Neural progenitor cell (in vitro differentiated cells): ENCODE data around the gene KIF25. TPM values are rescaled to one million over a fixed set of nuclear protein-coding genes. Genes with fewer than 3 reads are reported as not detected.
A peak's percentile ranks its signal among the peaks of the same experiment; 100 is the strongest.

Experiments used
- DNase-seq: peaks from one replicate; pipeline ENCODE4 v3.0.0-alpha.2; 2016; ENCODE audit warnings: low spot score
- H2AFZ ChIP-seq: fragments of 200-600 bp; sonication (generic); replicated peaks from 2 replicates; pipeline ENCODE4 v1.6.1; 2016; ENCODE audit warnings: antibody characterized with exemption
- H3F3A ChIP-seq: fragments of 200-600 bp; sonication (generic); 2 replicates; pipeline ENCODE4 v1.6.1; 2016; ENCODE audit warnings: antibody characterized with exemption, low read depth
- H3K27ac ChIP-seq: fragments of 200-600 bp; sonication (generic); 2 replicates; pipeline ENCODE4 v1.5.1; 2016; ENCODE audit warnings: mild to moderate bottlenecking
- H3K27me3 ChIP-seq: fragments of 200-600 bp; sonication (generic); 2 replicates; pipeline ENCODE4 v1.6.1; 2016; ENCODE audit warnings: mild to moderate bottlenecking, moderate library complexity
- H3K36me3 ChIP-seq: fragments of 200-600 bp; sonication (generic); 2 replicates; pipeline ENCODE4 v1.5.1; 2016
- H3K4me1 ChIP-seq: fragments of 200-600 bp; sonication (generic); 2 replicates; pipeline ENCODE4 v1.6.1; 2016; ENCODE audit warnings: mixed run types
- H3K4me2 ChIP-seq: fragments of 200-600 bp; sonication (generic); 2 replicates; pipeline ENCODE4 v1.6.1; 2016
- H3K4me3 ChIP-seq: fragments of 200-600 bp; sonication (generic); 2 replicates; pipeline ENCODE4 v1.5.1; 2016
- H3K79me2 ChIP-seq: fragments of 200-600 bp; sonication (generic); 2 replicates; pipeline ENCODE4 v1.6.1; 2016; ENCODE audit warnings: low read depth
- H3K9ac ChIP-seq: fragments of 200-600 bp; sonication (generic); 2 replicates; pipeline ENCODE4 v1.6.1; 2016
- H3K9me3 ChIP-seq: fragments of 200-600 bp; sonication (generic); 2 replicates; pipeline ENCODE4 v1.5.1; 2016; ENCODE audit warnings: low read depth
- H4K20me1 ChIP-seq: fragments of 200-600 bp; sonication (generic); 2 replicates; pipeline ENCODE4 v1.6.1; 2016; ENCODE audit warnings: low read depth
- H3K27ac Mint-ChIP-seq: 3 replicates; pipeline ENCODE4 v1.8.0; 2021; ENCODE audit warnings: mixed read lengths
- H3K27me3 Mint-ChIP-seq: 2 replicates; pipeline ENCODE4 v1.8.0; 2022; ENCODE audit warnings: low read depth, mild to moderate bottlenecking, inconsistent platforms, moderate library complexity, mixed read lengths; ENCODE audit not compliant: insufficient read depth
- H3K36me3 Mint-ChIP-seq: 3 replicates; pipeline ENCODE4 v1.8.0; 2021; ENCODE audit warnings: mixed read lengths
- H3K4me1 Mint-ChIP-seq: 3 replicates; pipeline ENCODE4 v1.8.0; 2021; ENCODE audit warnings: mixed read lengths
- H3K4me3 Mint-ChIP-seq: 3 replicates; pipeline ENCODE4 v1.8.0; 2021; ENCODE audit warnings: mild to moderate bottlenecking, moderate library complexity, mixed read lengths
- H3K9me3 Mint-ChIP-seq: 3 replicates; pipeline ENCODE4 v1.8.0; 2020; ENCODE audit warnings: mixed read lengths
- EZH2 ChIP-seq: fragments of 200-600 bp; sonication (generic); IDR thresholded peaks from 2 replicates; pipeline ENCODE4 v1.6.1; 2017; ENCODE audit warnings: antibody characterized with exemption, mild to moderate bottlenecking, moderate library complexity
- EZH2phosphoT487 ChIP-seq: fragments of 200-600 bp; sonication (generic); IDR thresholded peaks from 2 replicates; pipeline ENCODE4 v1.6.1; 2017; ENCODE audit warnings: antibody characterized with exemption
- total RNA-seq: library from RNA; depleted of rRNA; stranded (reverse); fragments of >200 nt; gene quantifications from 2 replicates; pipeline ENCODE4 v1.2.3, GENCODE V29; 2015; ENCODE audit warnings: low replicate concordance
- TF ChIP-seq, protein P1 (sequence below): fragments of 200-600 bp; sonication (generic); IDR thresholded peaks from 2 replicates; pipeline ENCODE4 v1.5.1; 2017; ENCODE audit warnings: antibody characterized with exemption, mild to moderate bottlenecking

Gene KIF25
- total RNA-seq, 1 donor from 2014 or later: 1.2 TPM

DNA sequence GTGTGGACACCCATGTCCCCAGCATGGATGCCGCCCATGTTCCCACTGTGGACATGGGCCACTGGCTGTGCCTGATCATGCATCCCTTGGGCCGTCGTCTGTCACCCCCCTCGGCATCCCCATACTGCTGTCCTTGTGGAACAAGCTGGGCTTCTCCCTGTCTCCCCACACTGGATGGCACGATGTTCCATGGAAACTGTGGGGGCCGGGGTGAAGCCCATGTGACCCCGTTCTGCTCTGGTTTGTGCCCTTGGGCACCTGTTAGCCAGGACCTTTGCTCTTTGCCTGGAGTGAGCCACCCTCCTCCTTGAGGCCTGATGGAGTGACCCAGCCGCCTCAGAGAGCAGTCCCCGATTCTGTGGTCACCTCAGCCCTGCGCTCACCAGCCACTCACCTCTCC, 89.1 kb downstream of the KIF25 start:
- no peak overlapping the region for H3K9ac ChIP-seq
- no peaks in the 10 kb centered on the region for H3K9me3 Mint-ChIP-seq

DNA sequence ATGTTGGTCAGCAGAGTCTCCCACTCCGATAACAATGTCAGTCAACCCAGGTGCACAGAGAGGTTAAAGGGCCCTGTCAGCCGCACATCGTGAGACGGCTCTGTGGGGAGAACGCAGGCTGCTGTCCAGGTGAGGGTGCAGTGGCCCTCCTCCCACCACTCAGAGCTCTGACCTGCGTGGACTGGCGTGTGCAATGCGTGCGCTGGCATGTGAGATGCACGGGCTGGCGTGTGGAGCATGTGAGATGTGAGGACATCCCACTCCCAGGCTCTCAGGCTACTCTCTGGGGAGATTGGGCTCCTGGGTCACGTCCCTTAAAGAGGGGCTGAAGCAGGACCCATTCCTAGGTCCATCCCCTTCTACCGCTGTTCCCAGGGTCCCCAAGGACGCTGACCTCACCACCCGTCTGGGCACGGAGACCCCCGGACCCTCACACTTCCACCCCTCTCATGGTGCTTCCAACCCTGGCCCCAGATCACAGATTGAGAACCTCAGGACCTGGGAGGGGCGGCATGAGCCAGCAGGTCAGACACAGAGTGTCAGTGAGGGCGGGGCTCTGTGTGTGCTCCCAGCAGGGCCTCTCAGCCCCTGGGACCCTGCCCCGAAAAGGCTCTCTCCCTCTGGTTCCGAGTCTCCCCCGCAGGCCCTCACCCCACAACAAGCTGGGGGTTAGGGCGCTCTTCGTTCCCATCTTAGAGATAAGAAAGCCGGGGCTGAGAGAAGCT, 90.1 kb downstream of the KIF25 start:
- Histone ChIP-seq H3K4me1 (peaks cover 42% of the 10 kb centered on the region), H2AFZ (peak overlapping the region; percentile 67), H3K9ac (no peak overlapping the region), H3K27me3 (no peaks in the 10 kb centered on the region), H3F3A (peaks cover 5% of the 10 kb centered on the region), H3K9me3 (no peaks in the 10 kb centered on the region), H3K4me3 (no peak overlapping the region), H3K4me2 (peak overlapping the region; percentile 57), H3K27ac (peak overlapping the region; percentile 59), H3K36me3 (no peaks in the 10 kb centered on the region), H3K79me2 (no peaks in the 10 kb centered on the region), H4K20me1 (no peaks in the 10 kb centered on the region)
- H3K9me3 Mint-ChIP-seq: peaks cover under 1% of the 10 kb centered on the region
- no peak for DNase-seq
- peak overlapping the region; percentile 81 for H3K27ac Mint-ChIP-seq
- no peak overlapping the region for H3K4me3 Mint-ChIP-seq
- peaks cover 54% of the 10 kb centered on the region for H3K4me1 Mint-ChIP-seq
- TF ChIP-seq, protein P1, sequence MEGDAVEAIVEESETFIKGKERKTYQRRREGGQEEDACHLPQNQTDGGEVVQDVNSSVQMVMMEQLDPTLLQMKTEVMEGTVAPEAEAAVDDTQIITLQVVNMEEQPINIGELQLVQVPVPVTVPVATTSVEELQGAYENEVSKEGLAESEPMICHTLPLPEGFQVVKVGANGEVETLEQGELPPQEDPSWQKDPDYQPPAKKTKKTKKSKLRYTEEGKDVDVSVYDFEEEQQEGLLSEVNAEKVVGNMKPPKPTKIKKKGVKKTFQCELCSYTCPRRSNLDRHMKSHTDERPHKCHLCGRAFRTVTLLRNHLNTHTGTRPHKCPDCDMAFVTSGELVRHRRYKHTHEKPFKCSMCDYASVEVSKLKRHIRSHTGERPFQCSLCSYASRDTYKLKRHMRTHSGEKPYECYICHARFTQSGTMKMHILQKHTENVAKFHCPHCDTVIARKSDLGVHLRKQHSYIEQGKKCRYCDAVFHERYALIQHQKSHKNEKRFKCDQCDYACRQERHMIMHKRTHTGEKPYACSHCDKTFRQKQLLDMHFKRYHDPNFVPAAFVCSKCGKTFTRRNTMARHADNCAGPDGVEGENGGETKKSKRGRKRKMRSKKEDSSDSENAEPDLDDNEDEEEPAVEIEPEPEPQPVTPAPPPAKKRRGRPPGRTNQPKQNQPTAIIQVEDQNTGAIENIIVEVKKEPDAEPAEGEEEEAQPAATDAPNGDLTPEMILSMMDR: no peak
- TF ChIP-seq EZH2: no peak
- TF ChIP-seq EZH2phosphoT487: no peak
- H3K36me3 Mint-ChIP-seq: no peaks in the 10 kb centered on the region
- H3K27me3 Mint-ChIP-seq: peaks cover 15% of the 10 kb centered on the region

More for the DNA sequence above, 89.1 kb downstream of the KIF25 start:
- H3K4me3 ChIP-seq: no peak overlapping the region
- Mint-ChIP-seq H3K36me3 (no peaks in the 10 kb centered on the region), H3K4me1 (peaks cover 54% of the 10 kb centered on the region), H3K27ac (no peak overlapping the region), H3K4me3 (no peak overlapping the region), H3K27me3 (peaks cover 15% of the 10 kb centered on the region)
- no peaks in the 10 kb centered on the region for H3K9me3 ChIP-seq
- H3K4me2 ChIP-seq: no peak overlapping the region
- no peak overlapping the region for H3K27ac ChIP-seq
- no peak for DNase-seq
- no peaks in the 10 kb centered on the region for H4K20me1 ChIP-seq
- peaks cover 42% of the 10 kb centered on the region for H3K4me1 ChIP-seq
- H3F3A ChIP-seq: peaks cover 5% of the 10 kb centered on the region
- no peak overlapping the region for H2AFZ ChIP-seq
- H3K36me3 ChIP-seq: no peaks in the 10 kb centered on the region
- H3K79me2 ChIP-seq: no peaks in the 10 kb centered on the region
- TF ChIP-seq EZH2phosphoT487: no peak
- TF ChIP-seq, protein P1: no peak
- TF ChIP-seq EZH2: no peak
- no peaks in the 10 kb centered on the region for H3K27me3 ChIP-seq

DNA sequence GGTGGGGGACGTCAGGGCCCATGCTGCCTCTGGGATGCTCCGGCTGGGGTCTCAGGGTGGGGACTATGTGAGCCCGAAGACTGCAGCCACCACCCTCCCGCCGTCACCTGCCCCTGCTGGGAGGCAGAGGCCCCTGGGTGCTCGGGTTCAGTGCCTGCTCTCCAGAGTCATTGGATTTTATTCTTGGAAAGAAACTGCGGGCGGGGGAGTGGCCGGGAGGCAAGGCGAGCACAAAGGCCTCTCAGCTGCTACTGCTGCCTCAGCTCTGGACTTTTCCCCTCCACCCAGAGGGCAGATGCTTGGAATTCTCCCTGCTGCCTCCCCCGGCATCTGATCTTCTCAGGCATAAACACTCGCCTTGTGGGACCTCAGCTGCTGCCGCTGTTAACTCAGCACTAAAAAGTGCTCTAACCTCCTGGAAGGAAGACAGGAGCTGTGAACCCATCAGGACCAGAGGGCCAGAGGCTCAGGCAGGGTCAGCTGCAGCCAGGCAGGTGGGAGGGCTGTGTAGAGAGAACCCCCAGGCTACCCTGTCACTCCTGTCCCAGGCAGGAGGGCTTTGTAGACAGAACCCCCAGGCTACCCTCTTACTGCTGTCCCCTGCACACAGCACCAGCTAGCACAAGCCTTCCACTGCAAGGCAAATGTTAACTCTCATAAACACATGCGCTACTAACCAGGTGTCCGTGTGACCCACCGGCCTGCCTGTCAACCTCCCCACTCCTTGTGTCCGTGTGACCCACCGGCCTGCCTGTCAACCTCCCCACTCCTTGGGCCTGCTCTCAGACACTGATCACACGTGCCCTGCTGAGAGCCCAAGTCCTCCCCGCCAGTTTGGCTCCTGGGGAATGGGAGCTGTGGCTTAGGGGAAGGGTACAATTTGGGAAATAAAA, 90.9 kb downstream of the KIF25 start:
- no peaks in the 10 kb centered on the region for H3K36me3 ChIP-seq
- TF ChIP-seq EZH2 (no peak), EZH2phosphoT487 (no peak)
- TF ChIP-seq, protein P1: no peak
- no peak overlapping the region for H3K4me3 Mint-ChIP-seq
- no peaks in the 10 kb centered on the region for H3K36me3 Mint-ChIP-seq
- H3K4me2 ChIP-seq: peak overlapping the region; percentile 57
- peaks cover 38% of the 10 kb centered on the region for H3K4me1 ChIP-seq
- no peaks in the 10 kb centered on the region for H3K9me3 ChIP-seq
- H4K20me1 ChIP-seq: no peaks in the 10 kb centered on the region
- H3K4me3 ChIP-seq: no peak overlapping the region
- peak overlapping the region; percentile 67 for H2AFZ ChIP-seq
- no peaks in the 10 kb centered on the region for H3K27me3 ChIP-seq
- DNase-seq: peak; percentile 85
- peaks cover 9% of the 10 kb centered on the region for H3K27me3 Mint-ChIP-seq
- peaks cover 7% of the 10 kb centered on the region for H3F3A ChIP-seq
- peak overlapping the region; percentile 81 for H3K27ac Mint-ChIP-seq
- H3K4me1 Mint-ChIP-seq: peaks cover 54% of the 10 kb centered on the region
- peaks cover 3% of the 10 kb centered on the region for H3K9me3 Mint-ChIP-seq
- H3K79me2 ChIP-seq: no peaks in the 10 kb centered on the region
- H3K9ac ChIP-seq: no peak overlapping the region
- H3K27ac ChIP-seq: peak overlapping the region; percentile 59
